Measurements from ENCODE around the gene RALGAPA1.
"Not testable (repeated sequence)": the region's sequence is repeated elsewhere in the genome, so short reads cannot be mapped to it uniquely, and the experiment has no call there.

Gene RALGAPA1

GRCh38 chr14:35626947-35627346 lies 182.1 kb downstream of the RALGAPA1 start:
- DNase-seq (ENCODE audit: low read depth) = not testable (repeated sequence)

- DNase-seq (ENCODE audit: low read depth) = not testable (repeated sequence)
Measured at GRCh38 chr14:35621996-35622395, 187.1 kb downstream of the RALGAPA1 start.

- not testable (repeated sequence) for DNase-seq (ENCODE audit: low read depth)
Measured at GRCh38 chr14:35619998-35620397, 189.1 kb downstream of the RALGAPA1 start.

- not testable (repeated sequence) for DNase-seq (ENCODE audit: low read depth)
Measured at GRCh38 chr14:35619461-35619860, 189.6 kb downstream of the RALGAPA1 start.

GRCh38 chr14:35617500-35617899 lies 191.6 kb downstream of the RALGAPA1 start:
- DNase-seq (ENCODE audit: low read depth) = no peak

GRCh38 chr14:35607380-35607779 lies 201.7 kb downstream of the RALGAPA1 start:
- DNase-seq (ENCODE audit: low read depth) = no peak

GRCh38 chr14:35600253-35600652 lies 208.8 kb downstream of the RALGAPA1 start:
- no peak for DNase-seq (ENCODE audit: low read depth)

GRCh38 chr14:35594616-35595015 lies 214.5 kb downstream of the RALGAPA1 start:
- DNase-seq (ENCODE audit: low read depth) = no peak

- not testable (repeated sequence) for DNase-seq (ENCODE audit: low read depth)
Measured at GRCh38 chr14:35587373-35587772, 221.7 kb downstream of the RALGAPA1 start.

GRCh38 chr14:35578639-35579038 lies 230.5 kb downstream of the RALGAPA1 start:
- no peak for DNase-seq (ENCODE audit: low read depth)

GRCh38 chr14:35578135-35578534 lies 231.0 kb downstream of the RALGAPA1 start:
- no peak for DNase-seq (ENCODE audit: low read depth)

- no peak for DNase-seq (ENCODE audit: low read depth)
Measured at GRCh38 chr14:35576856-35577255, 232.2 kb downstream of the RALGAPA1 start.

GRCh38 chr14:35576260-35576659 lies 232.8 kb downstream of the RALGAPA1 start:
- no peak for DNase-seq (ENCODE audit: low read depth)

GRCh38 chr14:35573911-35574310 lies 235.2 kb downstream of the RALGAPA1 start:
- DNase-seq (ENCODE audit: low read depth) = no peak

- DNase-seq (ENCODE audit: low read depth) = no peak
Measured at GRCh38 chr14:35571598-35571997, 237.5 kb downstream of the RALGAPA1 start.

GRCh38 chr14:35565871-35566464 lies 243.1 kb downstream of the RALGAPA1 start:
- no peak for DNase-seq (ENCODE audit: low read depth)

- DNase-seq (ENCODE audit: low read depth) = no peak
Measured at GRCh38 chr14:35558680-35559079, 250.4 kb downstream of the RALGAPA1 start.

- DNase-seq (ENCODE audit: low read depth) = no peak
Measured at GRCh38 chr14:35557221-35557747, 251.8 kb downstream of the RALGAPA1 start.

GRCh38 chr14:35556548-35556947 lies 252.5 kb downstream of the RALGAPA1 start:
- DNase-seq (ENCODE audit: low read depth) = no peak

GRCh38 chr14:35553808-35554207 lies 255.3 kb downstream of the RALGAPA1 start:
- DNase-seq (ENCODE audit: low read depth) = no peak

GRCh38 chr14:35551081-35551480 lies 258.0 kb downstream of the RALGAPA1 start:
- DNase-seq (ENCODE audit: low read depth) = no peak

GRCh38 chr14:35549551-35549950 lies 259.5 kb downstream of the RALGAPA1 start:
- DNase-seq (ENCODE audit: low read depth) = no peak

GRCh38 chr14:35543006-35543405 lies 266.1 kb downstream of the RALGAPA1 start:
- DNase-seq (ENCODE audit: low read depth) = no peak

GRCh38 chr14:35539969-35540368 lies 269.1 kb downstream of the RALGAPA1 start:
- DNase-seq (ENCODE audit: low read depth) = no peak
